ENCODE data around the gene CFAP46.

The CFAP46 gene

GRCh38 chr10:132942101-132943057 is at the start of gene CFAP46:
TSS of gene CFAP46 (minus strand) at chr10:132942570. CDS start at chr10:132942484, 86 bp downstream.
- Histone ChIP-seq H3K27ac (no peak within 1 kb of the TSS), H3K4me1 (ENCODE audit: control insufficient read depth in 1 of 2, insufficient read depth in 1 of 2, low read depth in 1 of 2, low read length in 1 of 2) (peaks cover 0 to 4% of the 10 kb centered on the region in 2 experiments), H3K4me3 (ENCODE audit: low read depth in 1 of 2, low read length in 1 of 2) (peak within 1 kb of the TSS; percentile 17 to 41), H3K9me3 (no peaks in the 10 kb centered on the region), H3K27me3 (peaks cover 88% of the 10 kb centered on the region), H3K36me3 (no peaks in the 10 kb centered on the region)
- no peak for TF ChIP-seq CTCF (IDR thresholded peaks at IDR 0.05)

GRCh38 chr10:132991706-132992432 is 49.5 kb upstream of the CFAP46 start:
- TF ChIP-seq CTCF (IDR thresholded peaks at IDR 0.05), result no peak
- no peaks in the 10 kb centered on the region for H3K9me3 ChIP-seq
- peaks cover 0 to 7% of the 10 kb centered on the region in 2 experiments for H3K4me1 ChIP-seq (ENCODE audit: control insufficient read depth in 1 of 2, insufficient read depth in 1 of 2, low read depth in 1 of 2, low read length in 1 of 2)
- no peak overlapping the region for H3K27ac ChIP-seq
- H3K27me3 ChIP-seq, result peaks cover 30% of the 10 kb centered on the region
- no peaks in the 10 kb centered on the region for H3K36me3 ChIP-seq
- no peak overlapping the region for H3K4me3 ChIP-seq (ENCODE audit: low read depth in 1 of 2, low read length in 1 of 2)

- Histone ChIP-seq H3K9me3 (no peaks in the 10 kb centered on the region), H3K27ac (no peak overlapping the region), H3K36me3 (no peaks in the 10 kb centered on the region), H3K27me3 (peaks cover 30% of the 10 kb centered on the region), H3K4me3 (ENCODE audit: low read depth in 1 of 2, low read length in 1 of 2) (no peak overlapping the region), H3K4me1 (ENCODE audit: control insufficient read depth in 1 of 2, insufficient read depth in 1 of 2, low read depth in 1 of 2, low read length in 1 of 2) (peaks cover 0 to 7% of the 10 kb centered on the region in 2 experiments)
- TF ChIP-seq CTCF (IDR thresholded peaks at IDR 0.05), result no peak
Measured at GRCh38 chr10:132990684-132991545, 48.5 kb upstream of the CFAP46 start.

- H3K9me3 ChIP-seq, result no peaks in the 10 kb centered on the region
- H3K27me3 ChIP-seq, result peaks cover 28% of the 10 kb centered on the region
- no peak for TF ChIP-seq CTCF (IDR thresholded peaks at IDR 0.05)
- H3K4me1 ChIP-seq (ENCODE audit: control insufficient read depth in 1 of 2, insufficient read depth in 1 of 2, low read depth in 1 of 2, low read length in 1 of 2), result peaks cover 0 to 7% of the 10 kb centered on the region in 2 experiments
- no peak overlapping the region for H3K27ac ChIP-seq
- no peak overlapping the region for H3K4me3 ChIP-seq (ENCODE audit: low read depth in 1 of 2, low read length in 1 of 2)
- no peaks in the 10 kb centered on the region for H3K36me3 ChIP-seq
Measured at GRCh38 chr10:132989476-132990415, 47.4 kb upstream of the CFAP46 start.

All from neutrophil (primary cell).